ENCODE measurements around the gene WDR88.

GRCh38 chr19:33139165-33139564 is 7.3 kb downstream of the WDR88 start:
- TF ChIP-seq SUZ12 (IDR thresholded peaks at IDR 0.05) (no peak), FOXM1 (IDR thresholded peaks at IDR 0.05; ENCODE audit: borderline replicate concordance) (no peak), FOXK2 (IDR thresholded peaks at IDR 0.05) (no peak), SP1 (IDR thresholded peaks at IDR 0.05) (no peak), FOXA1 (IDR thresholded peaks at IDR 0.05) (no peak), LEF1 (IDR thresholded peaks at IDR 0.05; ENCODE audit: borderline replicate concordance) (no peak), ELF4 (IDR thresholded peaks at IDR 0.05) (no peak), PKNOX1 (IDR thresholded peaks at IDR 0.05) (no peak), ZNF384 (IDR thresholded peaks at IDR 0.05) (no peak), BHLHE40 (IDR thresholded peaks at IDR 0.05; ENCODE audit: borderline replicate concordance) (no peak), NFRKB (IDR thresholded peaks at IDR 0.05) (no peak), CTBP1 (IDR thresholded peaks at IDR 0.05; ENCODE audit: borderline replicate concordance) (no peak)

Data from HEK293T (cell line).